ENCODE data around the gene KCNQ5.

KCNQ5 gene

GRCh38 chr6:72650081-72650745 lies 28.3 kb downstream of the KCNQ5 start:
- Mint-ChIP-seq H3K27ac (no peak overlapping the region), H3K9me3 (no peaks in the 10 kb centered on the region), H3K4me3 (peak overlapping the region; percentile 1), H3K4me1 (ENCODE audit: low read depth) (peaks cover 20% of the 10 kb centered on the region), H3K36me3 (ENCODE audit: low read depth) (peaks cover 3% of the 10 kb centered on the region), H3K27me3 (ENCODE audit: low read depth) (no peaks in the 10 kb centered on the region)

GRCh38 chr6:72651174-72651573 lies 29.3 kb downstream of the KCNQ5 start:
- no peaks in the 10 kb centered on the region for H3K27me3 Mint-ChIP-seq (ENCODE audit: low read depth)
- no peak overlapping the region for H3K4me3 Mint-ChIP-seq
- peaks cover 20% of the 10 kb centered on the region for H3K4me1 Mint-ChIP-seq (ENCODE audit: low read depth)
- H3K9me3 Mint-ChIP-seq, result no peaks in the 10 kb centered on the region
- H3K36me3 Mint-ChIP-seq (ENCODE audit: low read depth), result peaks cover 3% of the 10 kb centered on the region
- H3K27ac Mint-ChIP-seq, result no peak overlapping the region

GRCh38 chr6:72651967-72652956 lies 30.4 kb downstream of the KCNQ5 start:
- H3K4me1 Mint-ChIP-seq (ENCODE audit: low read depth), result peaks cover 20% of the 10 kb centered on the region

GRCh38 chr6:72653026-72653425 lies 31.2 kb downstream of the KCNQ5 start:
- H3K9me3 Mint-ChIP-seq, result no peaks in the 10 kb centered on the region
- no peaks in the 10 kb centered on the region for H3K27me3 Mint-ChIP-seq (ENCODE audit: low read depth)
- no peak overlapping the region for H3K4me3 Mint-ChIP-seq
- no peaks in the 10 kb centered on the region for H3K36me3 Mint-ChIP-seq (ENCODE audit: low read depth)
- peaks cover 20% of the 10 kb centered on the region for H3K4me1 Mint-ChIP-seq (ENCODE audit: low read depth)
- no peak overlapping the region for H3K27ac Mint-ChIP-seq

More at GRCh38 chr6:72651967-72652956, 30.4 kb downstream of the KCNQ5 start:
- no peaks in the 10 kb centered on the region for H3K27me3 Mint-ChIP-seq (ENCODE audit: low read depth)
- H3K4me3 Mint-ChIP-seq, result no peak overlapping the region
- H3K27ac Mint-ChIP-seq, result no peak overlapping the region
- H3K9me3 Mint-ChIP-seq, result no peaks in the 10 kb centered on the region
- no peaks in the 10 kb centered on the region for H3K36me3 Mint-ChIP-seq (ENCODE audit: low read depth)

- no peaks in the 10 kb centered on the region for H3K9me3 Mint-ChIP-seq
- H3K4me3 Mint-ChIP-seq, result no peak overlapping the region
- H3K27me3 Mint-ChIP-seq (ENCODE audit: low read depth), result no peaks in the 10 kb centered on the region
- H3K36me3 Mint-ChIP-seq (ENCODE audit: low read depth), result no peaks in the 10 kb centered on the region
- H3K4me1 Mint-ChIP-seq (ENCODE audit: low read depth), result peaks cover 20% of the 10 kb centered on the region
- H3K27ac Mint-ChIP-seq, result no peak overlapping the region
Observed at GRCh38 chr6:72654071-72654621, 32.3 kb downstream of the KCNQ5 start.

- no peaks in the 10 kb centered on the region for H3K9me3 Mint-ChIP-seq
- H3K36me3 Mint-ChIP-seq (ENCODE audit: low read depth), result no peaks in the 10 kb centered on the region
- H3K4me3 Mint-ChIP-seq, result no peak overlapping the region
- no peaks in the 10 kb centered on the region for H3K27me3 Mint-ChIP-seq (ENCODE audit: low read depth)
- H3K4me1 Mint-ChIP-seq (ENCODE audit: low read depth), result peaks cover 4% of the 10 kb centered on the region
- no peak overlapping the region for H3K27ac Mint-ChIP-seq
Observed at GRCh38 chr6:72657407-72658197, 35.7 kb downstream of the KCNQ5 start.

GRCh38 chr6:72659754-72660153 lies 37.9 kb downstream of the KCNQ5 start:
- Mint-ChIP-seq H3K27me3 (ENCODE audit: low read depth) (no peaks in the 10 kb centered on the region), H3K36me3 (ENCODE audit: low read depth) (no peaks in the 10 kb centered on the region), H3K4me3 (no peak overlapping the region), H3K4me1 (ENCODE audit: low read depth) (no peaks in the 10 kb centered on the region), H3K27ac (no peak overlapping the region), H3K9me3 (no peaks in the 10 kb centered on the region)

GRCh38 chr6:72661411-72661810 lies 39.5 kb downstream of the KCNQ5 start:
- Mint-ChIP-seq H3K27me3 (ENCODE audit: low read depth) (no peaks in the 10 kb centered on the region), H3K27ac (no peak overlapping the region), H3K4me3 (no peak overlapping the region), H3K4me1 (ENCODE audit: low read depth) (no peaks in the 10 kb centered on the region), H3K9me3 (no peaks in the 10 kb centered on the region), H3K36me3 (ENCODE audit: low read depth) (no peaks in the 10 kb centered on the region)

- H3K9me3 Mint-ChIP-seq, result no peaks in the 10 kb centered on the region
- H3K27ac Mint-ChIP-seq, result no peak overlapping the region
- H3K27me3 Mint-ChIP-seq (ENCODE audit: low read depth), result no peaks in the 10 kb centered on the region
- H3K4me3 Mint-ChIP-seq, result no peak overlapping the region
- no peaks in the 10 kb centered on the region for H3K36me3 Mint-ChIP-seq (ENCODE audit: low read depth)
- H3K4me1 Mint-ChIP-seq (ENCODE audit: low read depth), result no peaks in the 10 kb centered on the region
Observed at GRCh38 chr6:72665599-72665998, 43.7 kb downstream of the KCNQ5 start.

- Mint-ChIP-seq H3K27me3 (ENCODE audit: low read depth) (no peaks in the 10 kb centered on the region), H3K36me3 (ENCODE audit: low read depth) (no peaks in the 10 kb centered on the region), H3K4me1 (ENCODE audit: low read depth) (peaks cover 2% of the 10 kb centered on the region), H3K9me3 (no peaks in the 10 kb centered on the region), H3K27ac (no peak overlapping the region), H3K4me3 (no peak overlapping the region)
Observed at GRCh38 chr6:72669324-72669723, 47.5 kb downstream of the KCNQ5 start.

GRCh38 chr6:72672906-72673305 lies 51.0 kb downstream of the KCNQ5 start:
- H3K4me3 Mint-ChIP-seq, result no peak overlapping the region
- H3K27ac Mint-ChIP-seq, result no peak overlapping the region
- no peaks in the 10 kb centered on the region for H3K27me3 Mint-ChIP-seq (ENCODE audit: low read depth)
- H3K4me1 Mint-ChIP-seq (ENCODE audit: low read depth), result peaks cover 2% of the 10 kb centered on the region
- no peaks in the 10 kb centered on the region for H3K9me3 Mint-ChIP-seq
- H3K36me3 Mint-ChIP-seq (ENCODE audit: low read depth), result no peaks in the 10 kb centered on the region

- Mint-ChIP-seq H3K27me3 (ENCODE audit: low read depth) (no peaks in the 10 kb centered on the region), H3K4me3 (no peak overlapping the region), H3K9me3 (no peaks in the 10 kb centered on the region), H3K36me3 (ENCODE audit: low read depth) (no peaks in the 10 kb centered on the region), H3K27ac (no peak overlapping the region), H3K4me1 (ENCODE audit: low read depth) (peaks cover 2% of the 10 kb centered on the region)
Observed at GRCh38 chr6:72674842-72675241, 53.0 kb downstream of the KCNQ5 start.

GRCh38 chr6:72675396-72675795 lies 53.5 kb downstream of the KCNQ5 start:
- Mint-ChIP-seq H3K9me3 (no peaks in the 10 kb centered on the region), H3K36me3 (ENCODE audit: low read depth) (no peaks in the 10 kb centered on the region), H3K27me3 (ENCODE audit: low read depth) (no peaks in the 10 kb centered on the region), H3K4me1 (ENCODE audit: low read depth) (peaks cover 2% of the 10 kb centered on the region), H3K27ac (no peak overlapping the region), H3K4me3 (no peak overlapping the region)

GRCh38 chr6:72676995-72677394 lies 55.1 kb downstream of the KCNQ5 start:
- no peak overlapping the region for H3K27ac Mint-ChIP-seq
- H3K9me3 Mint-ChIP-seq, result no peaks in the 10 kb centered on the region
- no peak overlapping the region for H3K4me3 Mint-ChIP-seq
- no peaks in the 10 kb centered on the region for H3K27me3 Mint-ChIP-seq (ENCODE audit: low read depth)
- no peaks in the 10 kb centered on the region for H3K36me3 Mint-ChIP-seq (ENCODE audit: low read depth)
- H3K4me1 Mint-ChIP-seq (ENCODE audit: low read depth), result no peaks in the 10 kb centered on the region
